Measurements from ENCODE around the gene GRB7.
A peak's percentile ranks its signal among the peaks of the same experiment; 100 is the strongest.
"Not testable (repeated sequence)": the region's sequence is repeated elsewhere in the genome, so short reads cannot be mapped to it uniquely, and the experiment has no call there.

GRB7 gene

GRCh38 chr17:39695089-39695474 lies 42.7 kb upstream of the GRB7 start:
- Histone ChIP-seq H4K8ac (ENCODE audit: low read depth, low read length) (no peak overlapping the region), H3K36me3 (replicated peaks in 1 of 2; ENCODE audit: control insufficient read depth in 2 of 2, insufficient read depth in 2 of 2, low read length in 2 of 2) (peaks cover 0 to 14% of the 10 kb centered on the region in 2 donors), H3K23ac (ENCODE audit: low read depth, low read length, poor library complexity) (no peak overlapping the region), H2AFZ (ENCODE audit: low read length) (no peak overlapping the region), H2BK120ac (ENCODE audit: low read depth, low read length) (peak overlapping the region; percentile 98), H3K4me1 (ENCODE audit: control insufficient read depth in 2 of 2, insufficient read depth in 1 of 2, low read depth in 1 of 2, low read length in 2 of 2) (peaks cover 23% of the 10 kb centered on the region in 2 donors), H4K91ac (ENCODE audit: low read depth, low read length, poor library complexity) (no peak overlapping the region), H3K18ac (ENCODE audit: low read length) (peak overlapping the region; percentile 99), H3K9ac (ENCODE audit: low read depth, low read length, poor library complexity) (peak overlapping the region; percentile 78), H3K79me1 (ENCODE audit: low read depth, low read length) (peaks cover 1% of the 10 kb centered on the region), H2AK5ac (ENCODE audit: low read depth, low read length) (peak overlapping the region; percentile 100), H2BK15ac (ENCODE audit: low read length) (peak overlapping the region; percentile 99), H3K14ac (ENCODE audit: low read length) (peak overlapping the region; percentile 10), H3K9me3 (replicated peaks in 1 of 2; ENCODE audit: control insufficient read depth in 2 of 2, insufficient read depth in 1 of 2, low read depth in 1 of 2, low read length in 2 of 2) (no peaks in the 10 kb centered on the region), H3K4me3 (ENCODE audit: low read length in 2 of 2) (no peak overlapping the region), H3K27ac (replicated peaks; ENCODE audit: low read length) (peak overlapping the region; percentile 99), H3K27me3 (ENCODE audit: control insufficient read depth in 3 of 3, insufficient read depth in 3 of 3, low read depth in 1 of 3, low read length in 3 of 3) (no peaks in the 10 kb centered on the region), H3K4ac (ENCODE audit: low read length) (peak overlapping the region; percentile 30), H2BK5ac (ENCODE audit: low read length) (peak overlapping the region; percentile 96), H3K4me2 (ENCODE audit: insufficient read depth, low read length, poor library complexity, severe bottlenecking) (no peak overlapping the region), H2BK12ac (ENCODE audit: low read length) (no peak overlapping the region)
- no CpG with 5 or more reads among the region's 2 CpGs for WGBS, 2 donors (ENCODE audit: extremely low coverage in 2 of 2, insufficient read length in 2 of 2, insufficient replicate concordance in 1 of 2)
- DNase-seq (ENCODE audit: low spot score): no peak

DNA sequence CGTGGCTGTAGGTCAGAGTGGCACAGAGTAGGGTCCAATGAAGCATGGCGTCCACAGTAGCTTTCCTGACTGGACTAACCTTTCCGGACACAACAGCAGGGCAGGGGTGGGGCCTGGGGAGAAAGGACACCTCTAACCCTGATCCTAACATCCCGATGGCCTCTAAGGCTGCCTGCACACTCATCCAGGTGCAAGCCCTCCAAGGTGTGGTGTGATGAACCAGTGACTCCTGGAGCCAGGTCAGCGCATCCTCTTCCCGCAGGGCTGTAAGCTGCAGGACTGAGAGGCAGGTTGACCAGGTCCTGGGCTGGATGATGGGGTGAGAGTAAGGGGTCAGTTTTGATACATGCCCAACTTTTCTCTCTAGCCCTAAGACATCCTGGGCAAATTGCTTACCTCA lies 41.0 kb upstream of the GRB7 start:
- Histone ChIP-seq H3K4me2 (ENCODE audit: insufficient read depth, low read length, poor library complexity, severe bottlenecking) (no peak overlapping the region), H3K36me3 (replicated peaks in 1 of 2; ENCODE audit: control insufficient read depth in 2 of 2, insufficient read depth in 2 of 2, low read length in 2 of 2) (peaks cover 0 to 17% of the 10 kb centered on the region in 2 donors), H3K27me3 (ENCODE audit: control insufficient read depth in 3 of 3, insufficient read depth in 3 of 3, low read depth in 1 of 3, low read length in 3 of 3) (no peaks in the 10 kb centered on the region), H3K18ac (ENCODE audit: low read length) (peak overlapping the region; percentile 87), H2AFZ (ENCODE audit: low read length) (no peak overlapping the region), H2BK5ac (ENCODE audit: low read length) (peak overlapping the region; percentile 16), H3K9ac (ENCODE audit: low read depth, low read length, poor library complexity) (peak overlapping the region; percentile 15), H2BK12ac (ENCODE audit: low read length) (peak overlapping the region; percentile 59), H3K79me1 (ENCODE audit: low read depth, low read length) (peaks cover 2% of the 10 kb centered on the region), H2AK5ac (ENCODE audit: low read depth, low read length) (peak overlapping the region; percentile 79), H3K4me1 (ENCODE audit: control insufficient read depth in 2 of 2, insufficient read depth in 1 of 2, low read depth in 1 of 2, low read length in 2 of 2) (peaks cover 32% of the 10 kb centered on the region in 2 donors), H4K8ac (ENCODE audit: low read depth, low read length) (no peak overlapping the region), H2BK15ac (ENCODE audit: low read length) (peak overlapping the region; percentile 52), H3K9me3 (replicated peaks in 1 of 2; ENCODE audit: control insufficient read depth in 2 of 2, insufficient read depth in 1 of 2, low read depth in 1 of 2, low read length in 2 of 2) (no peaks in the 10 kb centered on the region), H3K4me3 (ENCODE audit: low read length in 2 of 2) (no peak overlapping the region), H3K23ac (ENCODE audit: low read depth, low read length, poor library complexity) (no peak overlapping the region), H3K27ac (replicated peaks; ENCODE audit: low read length) (peak overlapping the region; percentile 74), H2BK120ac (ENCODE audit: low read depth, low read length) (no peak overlapping the region), H4K91ac (ENCODE audit: low read depth, low read length, poor library complexity) (no peak overlapping the region), H3K14ac (ENCODE audit: low read length) (no peak overlapping the region), H3K4ac (ENCODE audit: low read length) (no peak overlapping the region)
- DNase-seq (ENCODE audit: low spot score): no peak
- WGBS, 2 donors (ENCODE audit: extremely low coverage in 2 of 2, insufficient read length in 2 of 2, insufficient replicate concordance in 1 of 2): no CpG with 5 or more reads among the region's 6 CpGs

- Histone ChIP-seq H3K27me3 (ENCODE audit: control insufficient read depth in 3 of 3, insufficient read depth in 3 of 3, low read depth in 1 of 3, low read length in 3 of 3) (no peaks in the 10 kb centered on the region), H3K4me2 (ENCODE audit: insufficient read depth, low read length, poor library complexity, severe bottlenecking) (no peak overlapping the region), H4K8ac (ENCODE audit: low read depth, low read length) (no peak overlapping the region), H3K18ac (ENCODE audit: low read length) (no peak overlapping the region), H3K27ac (replicated peaks; ENCODE audit: low read length) (no peak overlapping the region), H3K4ac (ENCODE audit: low read length) (no peak overlapping the region), H3K36me3 (replicated peaks in 1 of 2; ENCODE audit: control insufficient read depth in 2 of 2, insufficient read depth in 2 of 2, low read length in 2 of 2) (peaks cover 0 to 21% of the 10 kb centered on the region in 2 donors), H2BK120ac (ENCODE audit: low read depth, low read length) (no peak overlapping the region), H3K79me1 (ENCODE audit: low read depth, low read length) (peaks cover 5% of the 10 kb centered on the region), H3K23ac (ENCODE audit: low read depth, low read length, poor library complexity) (no peak overlapping the region), H2BK5ac (ENCODE audit: low read length) (no peak overlapping the region), H3K14ac (ENCODE audit: low read length) (no peak overlapping the region), H3K9ac (ENCODE audit: low read depth, low read length, poor library complexity) (no peak overlapping the region), H2AFZ (ENCODE audit: low read length) (no peak overlapping the region), H2AK5ac (ENCODE audit: low read depth, low read length) (no peak overlapping the region), H3K4me1 (ENCODE audit: control insufficient read depth in 2 of 2, insufficient read depth in 1 of 2, low read depth in 1 of 2, low read length in 2 of 2) (peaks cover 33 to 38% of the 10 kb centered on the region in 2 donors), H3K9me3 (replicated peaks in 1 of 2; ENCODE audit: control insufficient read depth in 2 of 2, insufficient read depth in 1 of 2, low read depth in 1 of 2, low read length in 2 of 2) (no peaks in the 10 kb centered on the region), H2BK15ac (ENCODE audit: low read length) (no peak overlapping the region), H3K4me3 (ENCODE audit: low read length in 2 of 2) (no peak overlapping the region), H4K91ac (ENCODE audit: low read depth, low read length, poor library complexity) (no peak overlapping the region), H2BK12ac (ENCODE audit: low read length) (no peak overlapping the region)
- no peak for DNase-seq (ENCODE audit: low spot score)
- no CpG with 5 or more reads among the region's 5 CpGs for WGBS, 2 donors (ENCODE audit: extremely low coverage in 2 of 2, insufficient read length in 2 of 2, insufficient replicate concordance in 1 of 2)
Observed at GRCh38 chr17:39697961-39698360, 39.8 kb upstream of the GRB7 start.

DNA sequence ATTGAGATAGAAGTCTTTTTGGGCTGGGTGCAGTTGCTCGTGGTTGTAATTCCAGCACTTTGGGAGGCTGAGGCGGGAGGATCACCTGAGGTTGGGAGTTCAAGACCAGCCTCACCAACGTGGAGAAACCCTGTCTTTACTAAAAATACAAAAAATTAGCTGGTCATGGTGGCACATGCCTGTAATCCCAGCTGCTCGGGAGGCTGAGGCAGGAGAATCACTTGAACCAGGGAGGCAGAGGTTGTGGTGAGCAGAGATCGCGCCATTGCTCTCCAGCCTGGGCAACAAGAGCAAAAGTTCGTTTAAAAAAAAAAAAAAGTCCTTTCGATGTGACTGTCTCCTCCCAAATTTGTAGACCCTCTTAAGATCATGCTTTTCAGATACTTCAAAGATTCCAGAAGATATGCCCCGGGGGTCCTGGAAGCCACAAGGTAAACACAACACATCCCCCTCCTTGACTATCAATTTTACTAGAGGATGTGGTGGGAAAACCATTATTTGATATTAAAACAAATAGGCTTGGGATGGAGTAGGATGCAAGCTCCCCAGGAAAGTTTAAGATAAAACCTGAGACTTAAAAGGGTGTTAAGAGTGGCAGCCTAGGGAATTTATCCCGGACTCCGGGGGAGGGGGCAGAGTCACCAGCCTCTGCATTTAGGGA lies 38.5 kb upstream of the GRB7 start:
- not testable (repeated sequence) for H2BK15ac ChIP-seq (ENCODE audit: low read length); H4K91ac ChIP-seq (ENCODE audit: low read depth, low read length, poor library complexity); H3K27me3 ChIP-seq (ENCODE audit: control insufficient read depth in 3 of 3, insufficient read depth in 3 of 3, low read depth in 1 of 3, low read length in 3 of 3); H4K8ac ChIP-seq (ENCODE audit: low read depth, low read length); H2BK12ac ChIP-seq (ENCODE audit: low read length); H2AK5ac ChIP-seq (ENCODE audit: low read depth, low read length); H3K4ac ChIP-seq (ENCODE audit: low read length); H2BK120ac ChIP-seq (ENCODE audit: low read depth, low read length); DNase-seq (ENCODE audit: low spot score); H3K14ac ChIP-seq (ENCODE audit: low read length); H3K9ac ChIP-seq (ENCODE audit: low read depth, low read length, poor library complexity); H3K79me1 ChIP-seq (ENCODE audit: low read depth, low read length); H3K23ac ChIP-seq (ENCODE audit: low read depth, low read length, poor library complexity); H3K9me3 ChIP-seq (replicated peaks in 1 of 2; ENCODE audit: control insufficient read depth in 2 of 2, insufficient read depth in 1 of 2, low read depth in 1 of 2, low read length in 2 of 2)
- peak overlapping the region; percentile 83 for H3K4me2 ChIP-seq (ENCODE audit: insufficient read depth, low read length, poor library complexity, severe bottlenecking)
- peaks cover 0 to 26% of the 10 kb centered on the region in 2 donors for H3K36me3 ChIP-seq (replicated peaks in 1 of 2; ENCODE audit: control insufficient read depth in 2 of 2, insufficient read depth in 2 of 2, low read length in 2 of 2)
- peak overlapping the region; percentile 99 for H2BK5ac ChIP-seq (ENCODE audit: low read length)
- no CpG with 5 or more reads among the region's 11 CpGs for WGBS, 2 donors (ENCODE audit: extremely low coverage in 2 of 2, insufficient read length in 2 of 2, insufficient replicate concordance in 1 of 2)
- H3K4me1 ChIP-seq (ENCODE audit: control insufficient read depth in 2 of 2, insufficient read depth in 1 of 2, low read depth in 1 of 2, low read length in 2 of 2): peaks cover 33 to 43% of the 10 kb centered on the region in 2 donors
- peak overlapping the region; percentile 80 to 97 for H3K4me3 ChIP-seq (ENCODE audit: low read length in 2 of 2)
- peak overlapping the region; percentile 68 for H3K27ac ChIP-seq (replicated peaks; ENCODE audit: low read length)
- H3K18ac ChIP-seq (ENCODE audit: low read length): peak overlapping the region; percentile 15
- H2AFZ ChIP-seq (ENCODE audit: low read length): peak overlapping the region; percentile 90
